Hepatocyte (in vitro differentiated cells): Measurements from ENCODE around the gene PTPRT. TPM values are rescaled to one million over a fixed set of nuclear protein-coding genes. Genes with fewer than 3 reads are reported as not detected.

Source experiments
- DNase-seq: peaks from one replicate; pipeline ENCODE4 v3.0.0-alpha.2; 2016; ENCODE audit warnings: low spot score
- H2AFZ ChIP-seq: fragments of 200-600 bp; sonication (generic); 2 replicates; pipeline ENCODE4 v1.6.0; 2016; ENCODE audit warnings: antibody characterized with exemption, mild to moderate bottlenecking
- H3K27ac ChIP-seq: fragments of 200-600 bp; sonication (generic); 2 replicates; pipeline ENCODE4 v1.5.1; 2016; ENCODE audit warnings: mild to moderate bottlenecking
- H3K27me3 ChIP-seq: fragments of 200-600 bp; sonication (generic); 2 replicates; pipeline ENCODE4 v1.6.1; 2016
- H3K36me3 ChIP-seq: fragments of 200-600 bp; sonication (generic); replicated peaks from 2 replicates; pipeline ENCODE4 v1.5.1; 2016; ENCODE audit warnings: low read depth; ENCODE audit not compliant: insufficient read depth
- H3K4me1 ChIP-seq: fragments of 200-600 bp; sonication (generic); 2 replicates; pipeline ENCODE4 v1.5.1; 2016; ENCODE audit warnings: mild to moderate bottlenecking, moderate library complexity; ENCODE audit not compliant: insufficient read depth
- H3K4me2 ChIP-seq: fragments of 200-600 bp; sonication (generic); 2 replicates; pipeline ENCODE4 v1.6.0; 2016
- H3K4me3 ChIP-seq: fragments of 200-600 bp; sonication (generic); 2 replicates; pipeline ENCODE4 v1.5.1; 2016; ENCODE audit warnings: mild to moderate bottlenecking
- H3K79me2 ChIP-seq: fragments of 200-600 bp; sonication (generic); 2 replicates; pipeline ENCODE4 v1.6.0; 2017; ENCODE audit warnings: mild to moderate bottlenecking
- H3K9me2 ChIP-seq: fragments of 200-600 bp; sonication (generic); replicated peaks from 2 replicates; pipeline ENCODE4 v1.6.0; 2017; ENCODE audit warnings: mild to moderate bottlenecking; ENCODE audit not compliant: insufficient read depth
- H3K9me3 ChIP-seq: fragments of 200-600 bp; sonication (generic); 2 replicates; pipeline ENCODE4 v1.5.1; 2016; ENCODE audit warnings: low read depth, mild to moderate bottlenecking
- H4K20me1 ChIP-seq: fragments of 200-600 bp; sonication (generic); 2 replicates; pipeline ENCODE4 v1.6.0; 2016; ENCODE audit warnings: mild to moderate bottlenecking; ENCODE audit not compliant: insufficient read depth, poor library complexity, severe bottlenecking
- CTCF ChIP-seq: fragments of 200-600 bp; sonication (generic); IDR thresholded peaks from 2 replicates; pipeline ENCODE4 v1.5.1; 2016; ENCODE audit warnings: antibody characterized with exemption, mild to moderate bottlenecking; ENCODE audit not compliant: poor library complexity
- EZH2 ChIP-seq: fragments of 200-600 bp; sonication (generic); IDR thresholded peaks from 2 replicates; pipeline ENCODE4 v1.6.1; 2016; ENCODE audit warnings: antibody characterized with exemption, mild to moderate bottlenecking, borderline replicate concordance
- EZH2phosphoT487 ChIP-seq: fragments of 200-600 bp; sonication (generic); IDR thresholded peaks from one replicate; pipeline ENCODE4 v1.6.1; 2018; ENCODE audit warnings: antibody characterized with exemption, mild to moderate bottlenecking, low read depth, moderate library complexity; ENCODE audit not compliant: unreplicated experiment, severe bottlenecking
- WGBS: methylation state at CpG from one replicate; pipeline ENCODE4 v1.1.6; 2016; ENCODE audit warnings: low lambda C conversion rate; ENCODE audit errors: missing lambda C conversion rate; 5-methylcytosine and 5-hydroxymethylcytosine counted together
- polyA plus RNA-seq: library from polyadenylated mRNA; unstranded; fragments of >200 nt; fragmentation: Nextera tagmentation; extraction: Ambion mirVana; gene quantifications from 2 replicates; pipeline ENCODE4 v1.2.1, GENCODE V29; 2016
- total RNA-seq: library from RNA; depleted of rRNA; stranded (reverse); fragments of >200 nt; gene quantifications from 2 replicates; pipeline ENCODE4 v1.2.3, GENCODE V29; 2014

Gene PTPRT
- total and polyA plus RNA-seq, 2 experiments from 2014 or later: 0.47 to 0.83 TPM

- H3K9me2 ChIP-seq: no peaks in the 10 kb centered on the region
- H2AFZ ChIP-seq: no peak overlapping the region
- TF ChIP-seq CTCF: no peak
- TF ChIP-seq EZH2phosphoT487: no peak
- TF ChIP-seq EZH2: no peak
- peak; percentile 54 for DNase-seq
- no peaks in the 10 kb centered on the region for H4K20me1 ChIP-seq
- no peaks in the 10 kb centered on the region for H3K9me3 ChIP-seq
- H3K4me1 ChIP-seq: no peaks in the 10 kb centered on the region
- no peak overlapping the region for H3K4me3 ChIP-seq
- no peak overlapping the region for H3K27ac ChIP-seq
- H3K36me3 ChIP-seq: no peaks in the 10 kb centered on the region
- H3K27me3 ChIP-seq: no peaks in the 10 kb centered on the region
- H3K79me2 ChIP-seq: no peaks in the 10 kb centered on the region
- WGBS: 52% methylated on average over 1 of the region's 1 CpG
- no peak overlapping the region for H3K4me2 ChIP-seq
Measured at GRCh38 chr20:42688576-42688975, 501.1 kb downstream of the PTPRT start.

GRCh38 chr20:42686057-42686456 lies 503.6 kb downstream of the PTPRT start:
- Histone ChIP-seq H3K79me2 (no peaks in the 10 kb centered on the region), H4K20me1 (no peaks in the 10 kb centered on the region), H3K36me3 (no peaks in the 10 kb centered on the region), H2AFZ (no peak overlapping the region), H3K27ac (no peak overlapping the region), H3K9me3 (no peaks in the 10 kb centered on the region), H3K9me2 (no peaks in the 10 kb centered on the region), H3K4me1 (no peaks in the 10 kb centered on the region), H3K4me2 (no peak overlapping the region), H3K27me3 (no peaks in the 10 kb centered on the region), H3K4me3 (no peak overlapping the region)
- 73% methylated on average over 2 of the region's 2 CpGs for WGBS
- TF ChIP-seq CTCF: no peak
- no peak for TF ChIP-seq EZH2
- TF ChIP-seq EZH2phosphoT487: no peak
- DNase-seq: no peak

- Histone ChIP-seq H3K4me3 (no peak overlapping the region), H3K9me3 (no peaks in the 10 kb centered on the region), H3K79me2 (no peaks in the 10 kb centered on the region), H3K4me2 (no peak overlapping the region), H3K4me1 (no peaks in the 10 kb centered on the region), H3K9me2 (no peaks in the 10 kb centered on the region), H4K20me1 (no peaks in the 10 kb centered on the region), H3K27me3 (no peaks in the 10 kb centered on the region), H3K27ac (no peak overlapping the region), H2AFZ (no peak overlapping the region), H3K36me3 (no peaks in the 10 kb centered on the region)
- DNase-seq: peak; percentile 38
- TF ChIP-seq CTCF (peak; percentile 45), EZH2 (no peak)
- 31% methylated on average over 3 of the region's 3 CpGs for WGBS
Measured at GRCh38 chr20:42678895-42679294, 510.8 kb downstream of the PTPRT start.

- Histone ChIP-seq H3K27me3 (no peaks in the 10 kb centered on the region), H4K20me1 (no peaks in the 10 kb centered on the region), H3K4me2 (no peak overlapping the region), H3K4me3 (no peak overlapping the region), H3K27ac (no peak overlapping the region), H3K9me3 (no peaks in the 10 kb centered on the region), H3K9me2 (no peaks in the 10 kb centered on the region), H2AFZ (no peak overlapping the region), H3K4me1 (no peaks in the 10 kb centered on the region), H3K79me2 (no peaks in the 10 kb centered on the region), H3K36me3 (no peaks in the 10 kb centered on the region)
- DNase-seq: no peak
- no peak for TF ChIP-seq EZH2
- TF ChIP-seq EZH2phosphoT487: no peak
- no peak for TF ChIP-seq CTCF
- 75% methylated on average over 2 of the region's 2 CpGs for WGBS
Measured at GRCh38 chr20:42656130-42656529, 533.6 kb downstream of the PTPRT start.
